Pulmonary artery endothelial cell (primary cell): Measurements from ENCODE around the gene HSFX4. TPM values are rescaled to one million over a fixed set of nuclear protein-coding genes. Genes with fewer than 3 reads are reported as not detected.
"Not testable (repeated sequence)": the region's sequence is repeated elsewhere in the genome, so short reads cannot be mapped to it uniquely, and the experiment has no call there.

Experiments used
- DNase-seq: peaks from one replicate; pipeline ENCODE4 v3.0.0-alpha.2; 2011; ENCODE audit warnings: low read depth, low spot score
- total RNA-seq: library from RNA; depleted of rRNA; stranded (reverse); fragments of >200 nt; gene quantifications from 2 replicates; pipeline ENCODE4 v1.2.3, GENCODE V29; 2014

The HSFX4 gene
- total RNA-seq, 1 donor from 2014 or later: not detected

- no peak for DNase-seq
These were observed 8.6 kb downstream of the HSFX4 start for GRCh38 chrX:149937871-149938426.

- DNase-seq: peak; percentile 95
These were observed 9.1 kb downstream of the HSFX4 start, which contains the start of gene EOLA2 for GRCh38 chrX:149938427-149938880. Gene EOLA2, minus strand, starts transcription at chrX:149938491. Its CDS starts 4,617 bp downstream, at chrX:149933874.

- DNase-seq: peak; percentile 61
These were observed 9.7 kb downstream of the HSFX4 start for GRCh38 chrX:149938881-149939654.

- no peak for DNase-seq
These were observed 10.2 kb downstream of the HSFX4 start for GRCh38 chrX:149939655-149939904.

- DNase-seq: peak; percentile 90
These were observed 10.7 kb downstream of the HSFX4 start for GRCh38 chrX:149939905-149940673.

GRCh38 chrX:149940674-149941024, 11.3 kb downstream of the HSFX4 start:
- not testable (repeated sequence) for DNase-seq

GRCh38 chrX:149945087-149945670, 15.8 kb downstream of the HSFX4 start:
- not testable (repeated sequence) for DNase-seq

GRCh38 chrX:149945820-149946219, 16.4 kb downstream of the HSFX4 start:
- DNase-seq: not testable (repeated sequence)

GRCh38 chrX:149946932-149947331, 17.6 kb downstream of the HSFX4 start:
- not testable (repeated sequence) for DNase-seq

GRCh38 chrX:149948016-149948415, 18.6 kb downstream of the HSFX4 start:
- no peak for DNase-seq

GRCh38 chrX:149949743-149950436, 20.5 kb downstream of the HSFX4 start:
- no peak for DNase-seq

- peak; percentile 22 for DNase-seq
These were observed 21.3 kb downstream of the HSFX4 start for GRCh38 chrX:149950681-149951080.

GRCh38 chrX:149961572-149961971, 32.2 kb downstream of the HSFX4 start:
- no peak for DNase-seq

GRCh38 chrX:149962010-149962409, 32.6 kb downstream of the HSFX4 start:
- DNase-seq: no peak

- DNase-seq: peak; percentile 15
These were observed 33.7 kb downstream of the HSFX4 start for GRCh38 chrX:149962859-149963757.

- no peak for DNase-seq
These were observed 49.8 kb downstream of the HSFX4 start for GRCh38 chrX:149979126-149979644.
